Endodermal cell (in vitro differentiated cells): ENCODE data around the gene RETREG1. TPM values are rescaled to one million over a fixed set of nuclear protein-coding genes. Genes with fewer than 3 reads are reported as not detected.

Experiments
- DNase-seq: peaks from one replicate; pipeline ENCODE4 v3.0.0-alpha.2; 2017
- H3K27ac ChIP-seq: 2 replicates; pipeline ENCODE4 v1.5.1; 2013; ENCODE audit warnings: mild to moderate bottlenecking, low read depth, low read length, moderate library complexity
- H3K27me3 ChIP-seq: 2 replicates; pipeline ENCODE4 v1.6.1; 2013; ENCODE audit warnings: mild to moderate bottlenecking, low read length, moderate library complexity; ENCODE audit not compliant: insufficient read depth, control insufficient read depth, poor library complexity, severe bottlenecking
- H3K36me3 ChIP-seq: 2 replicates; pipeline ENCODE4 v1.7.0; 2013; ENCODE audit warnings: mild to moderate bottlenecking, low read length, moderate library complexity; ENCODE audit not compliant: control insufficient read depth, insufficient read depth
- H3K4me1 ChIP-seq: one replicate; pipeline ENCODE4 v1.7.0; 2013; ENCODE audit warnings: low read length; ENCODE audit not compliant: control insufficient read depth, insufficient read depth
- H3K4me3 ChIP-seq: 2 replicates; pipeline ENCODE4 v1.5.1; 2013; ENCODE audit warnings: mild to moderate bottlenecking, low read length, moderate library complexity
- H3K9ac ChIP-seq: 2 replicates; pipeline ENCODE4 v1.6.1; 2013; ENCODE audit warnings: mild to moderate bottlenecking, low read length, moderate library complexity; ENCODE audit not compliant: poor library complexity, severe bottlenecking; ENCODE audit errors: extremely low read depth
- H3K9me3 ChIP-seq: 2 replicates; pipeline ENCODE4 v1.6.1; 2013; ENCODE audit warnings: mild to moderate bottlenecking, low read length, moderate library complexity; ENCODE audit not compliant: control insufficient read depth
- H3K27ac Mint-ChIP-seq: 2 replicates; pipeline ENCODE4 v1.8.0; 2020; ENCODE audit warnings: mixed read lengths
- H3K27me3 Mint-ChIP-seq: 2 replicates; pipeline ENCODE4 v1.8.0; 2021; ENCODE audit warnings: mild to moderate bottlenecking, mixed read lengths; ENCODE audit not compliant: insufficient read depth
- H3K36me3 Mint-ChIP-seq: 2 replicates; pipeline ENCODE4 v1.8.0; 2020; ENCODE audit warnings: low read depth, mixed read lengths
- H3K4me1 Mint-ChIP-seq: 2 replicates; pipeline ENCODE4 v1.8.0; 2020; ENCODE audit warnings: mixed read lengths
- H3K4me3 Mint-ChIP-seq: 2 replicates; pipeline ENCODE4 v1.8.0; 2020; ENCODE audit warnings: mild to moderate bottlenecking, moderate library complexity, mixed read lengths
- H3K9me3 Mint-ChIP-seq: 2 replicates; pipeline ENCODE4 v1.8.0; 2020; ENCODE audit warnings: mild to moderate bottlenecking, mixed read lengths
- WGBS, 2 experiments: methylation state at CpG; one replicate each; pipeline versions ENCODE4 v1.1.5 to v1.1.7; 2013; ENCODE audit warnings: missing lambda C conversion rate in 2 of 2, mixed read lengths in 1 of 2; ENCODE audit not compliant: insufficient coverage in 1 of 2, insufficient read length in 1 of 2; 5-methylcytosine and 5-hydroxymethylcytosine counted together
- total RNA-seq, 2 donors: library from RNA; stranded (reverse); fragmentation: NEBNext Ultra II Directional in 1 of 2; extraction: Animal tissue kit (Norgen Biotek cat#: 25700) in 1 of 2; gene quantifications; 2 replicates in 1 of 2; 3 replicates in 1 of 2; pipeline ENCODE4 v1.2.1, GENCODE V29; 2021
- TF ChIP-seq, protein P1 (sequence below): fragments of 200-600 bp; sonication (generic); conservative IDR thresholded peaks from 2 replicates; pipeline ENCODE4 v1.5.0; 2021; ENCODE audit warnings: antibody characterized with exemption, mild to moderate bottlenecking

Gene RETREG1
- total RNA-seq, 2 donors from 2014 or later = 4.1 to 4.3 TPM

DNA sequence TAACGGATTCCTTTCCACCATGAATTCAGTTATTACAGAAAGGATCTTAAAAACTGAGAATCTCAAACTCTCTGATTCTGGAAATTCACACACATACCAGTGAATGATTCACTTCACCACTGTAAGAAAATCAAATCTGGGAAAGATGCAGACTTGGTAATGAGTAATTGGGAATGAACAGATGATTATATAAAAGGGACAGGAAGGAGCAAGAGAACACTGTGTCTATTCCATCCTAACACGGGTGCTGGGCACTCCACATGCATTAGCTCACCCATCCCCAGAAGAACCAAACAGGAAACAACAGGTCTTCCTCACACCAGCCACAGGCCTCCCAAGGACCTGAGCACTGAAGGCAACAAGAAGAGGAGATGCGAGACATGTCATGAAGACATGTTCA is 76.4 kb downstream of the RETREG1 start:
- no peaks in the 10 kb centered on the region for H3K36me3 ChIP-seq
- peaks cover 2% of the 10 kb centered on the region for H3K9me3 Mint-ChIP-seq
- H3K4me1 Mint-ChIP-seq = no peaks in the 10 kb centered on the region
- H3K27ac ChIP-seq = no peak overlapping the region
- H3K9me3 ChIP-seq = no peaks in the 10 kb centered on the region
- no peak for DNase-seq
- H3K9ac ChIP-seq = no peak overlapping the region
- H3K27ac Mint-ChIP-seq = no peak overlapping the region
- no peak overlapping the region for H3K4me3 Mint-ChIP-seq
- H3K27me3 ChIP-seq = no peaks in the 10 kb centered on the region
- no peaks in the 10 kb centered on the region for H3K36me3 Mint-ChIP-seq
- 88 to 90% methylated on average over 1 to 3 of the region's 3 CpGs for WGBS, 2 experiments
- TF ChIP-seq, protein P1, sequence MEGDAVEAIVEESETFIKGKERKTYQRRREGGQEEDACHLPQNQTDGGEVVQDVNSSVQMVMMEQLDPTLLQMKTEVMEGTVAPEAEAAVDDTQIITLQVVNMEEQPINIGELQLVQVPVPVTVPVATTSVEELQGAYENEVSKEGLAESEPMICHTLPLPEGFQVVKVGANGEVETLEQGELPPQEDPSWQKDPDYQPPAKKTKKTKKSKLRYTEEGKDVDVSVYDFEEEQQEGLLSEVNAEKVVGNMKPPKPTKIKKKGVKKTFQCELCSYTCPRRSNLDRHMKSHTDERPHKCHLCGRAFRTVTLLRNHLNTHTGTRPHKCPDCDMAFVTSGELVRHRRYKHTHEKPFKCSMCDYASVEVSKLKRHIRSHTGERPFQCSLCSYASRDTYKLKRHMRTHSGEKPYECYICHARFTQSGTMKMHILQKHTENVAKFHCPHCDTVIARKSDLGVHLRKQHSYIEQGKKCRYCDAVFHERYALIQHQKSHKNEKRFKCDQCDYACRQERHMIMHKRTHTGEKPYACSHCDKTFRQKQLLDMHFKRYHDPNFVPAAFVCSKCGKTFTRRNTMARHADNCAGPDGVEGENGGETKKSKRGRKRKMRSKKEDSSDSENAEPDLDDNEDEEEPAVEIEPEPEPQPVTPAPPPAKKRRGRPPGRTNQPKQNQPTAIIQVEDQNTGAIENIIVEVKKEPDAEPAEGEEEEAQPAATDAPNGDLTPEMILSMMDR = no peak
- H3K4me1 ChIP-seq = no peaks in the 10 kb centered on the region
- peaks cover 8% of the 10 kb centered on the region for H3K27me3 Mint-ChIP-seq
- H3K4me3 ChIP-seq = no peak overlapping the region

GRCh38 chr5:16539169-16539666 is 77.6 kb downstream of the RETREG1 start:
- WGBS, 2 experiments = 90 to 91% methylated on average over 11 to 12 of the region's 12 CpGs
- Histone ChIP-seq H3K27ac (no peak overlapping the region), H3K4me1 (no peaks in the 10 kb centered on the region), H3K36me3 (no peaks in the 10 kb centered on the region), H3K4me3 (no peak overlapping the region), H3K9me3 (no peaks in the 10 kb centered on the region), H3K27me3 (no peaks in the 10 kb centered on the region), H3K9ac (no peak overlapping the region)
- Mint-ChIP-seq H3K36me3 (no peaks in the 10 kb centered on the region), H3K4me1 (no peaks in the 10 kb centered on the region), H3K4me3 (no peak overlapping the region), H3K9me3 (peaks cover 2% of the 10 kb centered on the region), H3K27ac (no peak overlapping the region), H3K27me3 (peaks cover 8% of the 10 kb centered on the region)
- DNase-seq = no peak
- TF ChIP-seq, protein P1 = no peak

GRCh38 chr5:16538006-16538405 is 78.8 kb downstream of the RETREG1 start:
- 93 to 97% methylated on average over 3 to 8 of the region's 8 CpGs for WGBS, 2 experiments
- no peak overlapping the region for H3K4me3 Mint-ChIP-seq
- H3K36me3 Mint-ChIP-seq = no peaks in the 10 kb centered on the region
- TF ChIP-seq, protein P1 = no peak
- no peak overlapping the region for H3K9ac ChIP-seq
- H3K9me3 ChIP-seq = no peaks in the 10 kb centered on the region
- H3K27me3 ChIP-seq = no peaks in the 10 kb centered on the region
- DNase-seq = no peak
- no peak overlapping the region for H3K27ac Mint-ChIP-seq
- H3K36me3 ChIP-seq = no peaks in the 10 kb centered on the region
- H3K4me3 ChIP-seq = no peak overlapping the region
- H3K27me3 Mint-ChIP-seq = peaks cover 8% of the 10 kb centered on the region
- H3K4me1 ChIP-seq = no peaks in the 10 kb centered on the region
- H3K9me3 Mint-ChIP-seq = peaks cover 2% of the 10 kb centered on the region
- no peaks in the 10 kb centered on the region for H3K4me1 Mint-ChIP-seq
- H3K27ac ChIP-seq = no peak overlapping the region
